DOHH2 (cell line): ENCODE results near the gene PTGER3.

Experiments used
- H3F3A ChIP-seq: fragments of 200-600 bp; sonication (generic), shearing (Covaris generic); 2 replicates; pipeline ENCODE4 v1.6.0; 2016; ENCODE audit warnings: antibody characterized with exemption, mild to moderate bottlenecking; ENCODE audit not compliant: control insufficient read depth, insufficient read depth
- H3K27ac ChIP-seq: fragments of 200-600 bp; sonication (generic); 2 replicates; pipeline ENCODE4 v1.5.1; 2014; ENCODE audit warnings: low read depth, mild to moderate bottlenecking, low read length, moderate library complexity
- H3K27me3 ChIP-seq: fragments of 200-600 bp; sonication (generic); 2 replicates; pipeline ENCODE4 v1.6.1; 2014; ENCODE audit warnings: mild to moderate bottlenecking, low read length, mixed read lengths; ENCODE audit not compliant: control insufficient read depth
- H3K36me3 ChIP-seq: fragments of 200-600 bp; sonication (generic); 2 replicates; pipeline ENCODE4 v1.6.1; 2014; ENCODE audit warnings: mild to moderate bottlenecking, low read length, moderate library complexity, mixed read lengths; ENCODE audit not compliant: control insufficient read depth
- H3K4me1 ChIP-seq: fragments of 200-600 bp; sonication (generic); 2 replicates; pipeline ENCODE4 v1.6.1; 2014; ENCODE audit warnings: mild to moderate bottlenecking, low read length, mixed read lengths; ENCODE audit not compliant: control insufficient read depth
- H3K4me2 ChIP-seq: fragments of 200-600 bp; sonication (generic); 2 replicates; pipeline ENCODE4 v1.6.0; 2014; ENCODE audit warnings: mild to moderate bottlenecking, low read length, moderate library complexity
- H3K4me3 ChIP-seq: fragments of 200-600 bp; sonication (generic); 2 replicates; pipeline ENCODE4 v1.5.1; 2014; ENCODE audit warnings: mild to moderate bottlenecking, low read length, mixed read lengths
- H3K79me2 ChIP-seq: fragments of 200-600 bp; sonication (generic); 2 replicates; pipeline ENCODE4 v1.6.1; 2014; ENCODE audit warnings: mild to moderate bottlenecking, low read length, mixed read lengths; ENCODE audit not compliant: control insufficient read depth
- H3K9me2 ChIP-seq: fragments of 200-600 bp; sonication (generic); replicated peaks from 2 replicates; pipeline ENCODE4 v1.6.1; 2014; ENCODE audit warnings: mild to moderate bottlenecking, low read length, mixed read lengths; ENCODE audit not compliant: control insufficient read depth
- H3K9me3 ChIP-seq: fragments of 200-600 bp; sonication (generic); 2 replicates; pipeline ENCODE4 v1.6.1; 2014; ENCODE audit warnings: antibody characterized with exemption, low read length, mixed read lengths; ENCODE audit not compliant: control insufficient read depth, insufficient read depth
- H4K20me1 ChIP-seq: fragments of 200-600 bp; sonication (generic); 2 replicates; pipeline ENCODE4 v1.6.0; 2014; ENCODE audit warnings: low read depth, mild to moderate bottlenecking, antibody characterized with exemption, low read length, moderate library complexity; ENCODE audit not compliant: control insufficient read depth, insufficient read depth
- CTCF ChIP-seq: fragments of 200-600 bp; sonication (generic); IDR thresholded peaks from one replicate; pipeline ENCODE4 v1.5.1; 2014; ENCODE audit warnings: antibody characterized with exemption, mild to moderate bottlenecking, low read depth, low read length; ENCODE audit not compliant: poor library complexity, severe bottlenecking
- EZH2phosphoT487 ChIP-seq: fragments of 200-600 bp; sonication (generic); IDR thresholded peaks from 2 replicates; pipeline ENCODE4 v1.6.1; 2017; ENCODE audit warnings: borderline replicate concordance, mild to moderate bottlenecking, antibody characterized with exemption, low read length, moderate library complexity, mixed read lengths

PTGER3 gene

GRCh38 chr1:70948396-70949017 lies 99.1 kb downstream of the PTGER3 start:
- no peaks in the 10 kb centered on the region for H4K20me1 ChIP-seq
- TF ChIP-seq EZH2phosphoT487 (no peak), CTCF (no peak)
- H3K27ac ChIP-seq = no peak overlapping the region
- no peak overlapping the region for H3K4me2 ChIP-seq
- H3K4me3 ChIP-seq = no peak overlapping the region
- H3F3A ChIP-seq = no peaks in the 10 kb centered on the region
- no peaks in the 10 kb centered on the region for H3K36me3 ChIP-seq
- H3K27me3 ChIP-seq = no peaks in the 10 kb centered on the region
- H3K9me2 ChIP-seq = no peaks in the 10 kb centered on the region
- H3K79me2 ChIP-seq = no peaks in the 10 kb centered on the region
- no peaks in the 10 kb centered on the region for H3K4me1 ChIP-seq
- H3K9me3 ChIP-seq = no peaks in the 10 kb centered on the region

GRCh38 chr1:70947835-70948234 lies 99.8 kb downstream of the PTGER3 start:
- no peaks in the 10 kb centered on the region for H3K27me3 ChIP-seq
- no peaks in the 10 kb centered on the region for H3K4me1 ChIP-seq
- H3K27ac ChIP-seq = no peak overlapping the region
- no peaks in the 10 kb centered on the region for H4K20me1 ChIP-seq
- no peaks in the 10 kb centered on the region for H3F3A ChIP-seq
- H3K79me2 ChIP-seq = no peaks in the 10 kb centered on the region
- no peaks in the 10 kb centered on the region for H3K36me3 ChIP-seq
- TF ChIP-seq EZH2phosphoT487 (no peak), CTCF (no peak)
- no peaks in the 10 kb centered on the region for H3K9me2 ChIP-seq
- H3K4me2 ChIP-seq = no peak overlapping the region
- no peak overlapping the region for H3K4me3 ChIP-seq
- no peaks in the 10 kb centered on the region for H3K9me3 ChIP-seq

- no peak overlapping the region for H3K4me3 ChIP-seq
- TF ChIP-seq EZH2phosphoT487 = no peak
- TF ChIP-seq CTCF = no peak
- H3K79me2 ChIP-seq = no peaks in the 10 kb centered on the region
- H4K20me1 ChIP-seq = no peaks in the 10 kb centered on the region
- H3K9me3 ChIP-seq = no peaks in the 10 kb centered on the region
- no peak overlapping the region for H3K4me2 ChIP-seq
- no peak overlapping the region for H3K27ac ChIP-seq
- H3F3A ChIP-seq = no peaks in the 10 kb centered on the region
- no peaks in the 10 kb centered on the region for H3K36me3 ChIP-seq
- H3K9me2 ChIP-seq = no peaks in the 10 kb centered on the region
- H3K27me3 ChIP-seq = no peaks in the 10 kb centered on the region
- H3K4me1 ChIP-seq = no peaks in the 10 kb centered on the region
These were observed 101.9 kb downstream of the PTGER3 start for GRCh38 chr1:70945676-70946075.

GRCh38 chr1:70945251-70945650 lies 102.4 kb downstream of the PTGER3 start:
- H3K9me3 ChIP-seq = no peaks in the 10 kb centered on the region
- TF ChIP-seq EZH2phosphoT487 = no peak
- TF ChIP-seq CTCF = no peak
- no peaks in the 10 kb centered on the region for H4K20me1 ChIP-seq
- no peak overlapping the region for H3K4me3 ChIP-seq
- no peaks in the 10 kb centered on the region for H3K27me3 ChIP-seq
- no peak overlapping the region for H3K27ac ChIP-seq
- no peaks in the 10 kb centered on the region for H3K79me2 ChIP-seq
- no peaks in the 10 kb centered on the region for H3F3A ChIP-seq
- H3K36me3 ChIP-seq = no peaks in the 10 kb centered on the region
- no peaks in the 10 kb centered on the region for H3K4me1 ChIP-seq
- H3K9me2 ChIP-seq = no peaks in the 10 kb centered on the region
- no peak overlapping the region for H3K4me2 ChIP-seq
